OCI-M2 (cell line): ENCODE data around the gene PDE3A.
"Not testable (repeated sequence)": the region's sequence is repeated elsewhere in the genome, so short reads cannot be mapped to it uniquely, and the experiment has no call there.

ENCODE experiments used
- DNase-seq: peaks from one replicate; lab custom pipeline; 2025; ENCODE audit not compliant: unreplicated experiment; lab: John Stamatoyannopoulos, UW

Gene PDE3A

DNA sequence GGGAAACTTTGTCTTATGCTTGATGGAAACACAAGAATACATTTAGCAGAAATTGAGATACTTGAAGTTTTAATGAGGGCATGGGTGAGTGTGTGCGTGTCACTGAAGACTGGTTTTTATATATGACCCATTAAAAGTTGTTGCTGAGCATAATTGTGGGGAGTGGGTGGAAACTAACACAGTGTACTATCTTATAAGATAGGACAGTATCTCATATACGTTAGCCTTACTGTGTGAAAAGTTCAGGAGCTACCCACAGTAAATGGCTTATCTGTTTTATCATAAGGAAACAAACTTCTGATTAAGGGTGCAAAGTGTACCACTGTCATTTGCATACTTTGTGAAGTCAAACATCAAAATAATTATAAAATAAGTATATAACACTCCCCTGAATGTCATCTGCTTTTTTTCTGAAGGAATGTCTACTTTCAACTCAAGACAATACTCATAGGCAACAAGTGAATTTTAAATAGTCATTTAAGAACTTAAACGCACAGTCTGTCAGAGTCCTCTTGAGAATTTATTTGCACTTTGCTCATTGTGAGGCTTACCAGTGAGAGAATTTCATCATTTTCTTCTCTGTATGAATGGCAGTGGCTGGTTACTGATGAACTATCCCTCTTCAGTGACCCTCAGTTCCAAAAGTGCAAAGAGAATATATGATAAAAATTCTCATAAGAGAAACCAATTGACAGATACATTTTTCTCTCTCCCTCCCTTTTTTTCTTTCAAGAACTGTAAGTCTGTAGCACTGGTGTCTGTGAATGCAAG lies 4.2 kb downstream of the PDE3A start:
- DNase-seq = no peak

GRCh38 chr12:20374795-20375194 lies 6.5 kb downstream of the PDE3A start:
- no peak for DNase-seq

DNA sequence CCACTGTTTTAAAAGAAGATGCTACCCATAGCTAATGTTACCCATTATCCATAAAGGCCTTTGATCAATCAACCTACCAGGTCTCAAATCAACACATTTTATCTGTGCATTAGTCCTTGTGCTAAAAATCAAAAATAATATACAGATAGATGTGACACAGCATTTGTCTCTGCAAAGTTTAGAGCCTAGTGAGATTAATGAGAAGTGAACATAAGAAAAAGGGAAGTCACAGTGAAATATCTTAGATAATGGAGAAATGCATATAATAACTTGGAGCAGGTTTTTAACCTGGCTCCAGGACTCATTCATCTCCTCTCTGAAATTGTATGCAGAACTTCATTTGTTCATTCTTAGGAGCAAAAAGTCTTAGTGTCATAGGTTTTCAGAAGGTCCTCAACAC lies 7.2 kb downstream of the PDE3A start:
- no peak for DNase-seq

DNA sequence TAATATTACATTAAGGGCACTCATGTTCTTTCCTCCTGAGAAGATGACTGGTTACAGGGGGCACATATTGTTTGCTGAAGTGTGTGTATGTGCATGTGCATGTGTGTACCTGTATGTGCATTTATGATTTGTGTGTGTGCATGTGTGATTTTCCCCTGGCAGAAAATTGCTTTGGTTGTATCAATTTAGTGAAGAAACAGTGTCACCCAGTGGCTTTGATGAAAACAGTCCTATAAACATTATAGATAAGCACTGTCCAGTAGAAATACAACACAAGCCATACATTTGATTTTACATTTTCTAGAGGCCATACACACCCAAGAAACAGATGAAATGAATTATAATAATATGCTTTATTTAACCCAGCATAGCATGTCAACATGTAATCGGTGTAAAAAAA lies 8.6 kb downstream of the PDE3A start:
- DNase-seq = no peak

DNA sequence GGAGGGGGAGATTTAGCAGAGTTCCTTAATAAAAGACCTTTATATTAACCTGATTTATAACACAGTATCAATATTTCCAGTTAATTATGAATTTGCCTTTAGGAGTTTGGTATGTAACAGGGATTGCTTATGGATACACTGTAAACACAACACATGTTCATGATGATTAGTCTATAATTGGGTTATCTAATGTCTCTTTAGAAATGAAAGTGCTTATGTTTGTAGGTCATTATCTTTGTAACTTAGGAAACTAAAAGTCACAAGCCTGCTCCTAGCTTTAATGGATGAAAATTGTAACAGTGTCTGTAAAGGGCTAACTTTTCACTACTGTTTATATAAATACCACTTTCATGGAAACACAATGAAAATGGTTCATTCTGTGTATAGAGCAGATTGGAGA lies 9.4 kb downstream of the PDE3A start:
- DNase-seq = no peak

GRCh38 chr12:20382117-20382516 lies 13.8 kb downstream of the PDE3A start:
- DNase-seq = no peak

DNA sequence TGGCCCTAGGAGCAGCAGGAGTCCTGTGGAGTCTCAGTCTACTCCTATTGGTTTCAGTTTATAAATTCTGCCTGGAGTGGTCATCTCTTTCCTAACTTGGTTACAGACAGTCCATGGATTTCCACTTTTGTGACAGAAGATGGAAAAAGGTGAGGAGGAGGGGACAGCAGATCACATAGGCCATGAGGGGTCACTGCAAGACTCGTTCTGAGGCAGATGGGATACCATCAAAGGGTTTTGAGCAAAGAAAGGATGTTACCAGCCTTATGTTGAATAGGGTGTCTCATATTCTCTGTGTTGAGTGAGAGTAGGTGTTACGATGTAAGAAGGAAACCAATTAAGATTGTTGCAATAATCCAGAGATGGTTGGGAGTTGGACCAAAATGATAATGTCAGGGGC lies 15.3 kb downstream of the PDE3A start:
- DNase-seq = no peak

- not testable (repeated sequence) for DNase-seq
Observed at GRCh38 chr12:20384836-20385235, 16.5 kb downstream of the PDE3A start.

DNA sequence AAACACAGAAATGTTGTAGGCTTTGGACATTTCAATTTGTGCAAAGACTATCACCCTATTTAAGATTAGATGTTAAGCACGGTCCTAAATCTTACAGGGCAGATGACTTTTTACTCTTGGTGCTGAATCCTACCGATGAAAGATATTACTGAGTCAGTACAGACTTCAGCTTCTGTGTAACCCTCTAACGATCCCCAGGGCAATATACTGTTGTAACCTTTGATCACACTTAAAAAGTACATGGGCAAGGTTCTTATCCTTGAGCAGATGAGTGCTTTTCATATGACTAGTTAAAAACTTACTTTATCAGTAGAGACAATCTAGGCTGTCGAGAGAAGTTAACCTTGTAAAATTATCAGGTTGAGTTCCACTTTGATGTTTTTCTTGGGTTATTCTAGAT lies 22.5 kb downstream of the PDE3A start:
- DNase-seq = no peak

DNA sequence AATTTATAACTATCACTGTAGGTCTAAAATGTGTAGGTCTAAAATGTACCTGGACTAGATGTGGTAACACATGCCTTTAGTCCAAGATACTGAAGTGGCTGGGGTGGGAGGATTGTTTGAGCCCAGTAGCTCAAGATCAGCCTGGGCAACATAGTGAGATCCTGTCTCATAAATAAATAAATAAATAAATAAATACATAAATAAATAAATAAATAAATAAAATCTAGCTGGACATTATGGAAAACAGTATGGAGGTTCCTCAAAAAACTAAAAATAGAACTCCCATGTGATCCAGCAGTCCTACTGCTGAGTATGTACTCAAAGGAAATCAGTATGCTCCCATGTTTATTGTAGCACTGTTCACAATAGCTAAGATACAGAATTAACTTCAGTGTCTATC lies 24.0 kb downstream of the PDE3A start:
- DNase-seq = no peak

DNA sequence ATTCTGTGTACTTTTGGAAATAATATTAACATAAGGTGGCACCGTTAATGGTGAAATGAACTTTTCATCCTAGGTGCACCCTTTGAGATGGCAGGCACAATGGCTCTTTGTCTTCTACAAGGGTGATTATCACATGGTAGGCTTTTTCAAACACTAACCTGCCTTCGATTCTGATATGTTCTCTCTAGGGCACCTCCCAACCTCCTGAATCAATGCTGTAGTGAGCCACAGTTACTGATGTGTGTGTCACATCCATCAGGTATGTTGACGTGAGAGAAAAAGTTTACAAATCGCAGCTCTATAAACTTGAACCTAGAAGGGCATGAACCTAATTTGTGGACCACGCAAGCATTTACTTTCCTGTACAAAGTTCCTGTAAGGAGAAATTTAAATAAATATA lies 25.4 kb downstream of the PDE3A start:
- no peak for DNase-seq

DNA sequence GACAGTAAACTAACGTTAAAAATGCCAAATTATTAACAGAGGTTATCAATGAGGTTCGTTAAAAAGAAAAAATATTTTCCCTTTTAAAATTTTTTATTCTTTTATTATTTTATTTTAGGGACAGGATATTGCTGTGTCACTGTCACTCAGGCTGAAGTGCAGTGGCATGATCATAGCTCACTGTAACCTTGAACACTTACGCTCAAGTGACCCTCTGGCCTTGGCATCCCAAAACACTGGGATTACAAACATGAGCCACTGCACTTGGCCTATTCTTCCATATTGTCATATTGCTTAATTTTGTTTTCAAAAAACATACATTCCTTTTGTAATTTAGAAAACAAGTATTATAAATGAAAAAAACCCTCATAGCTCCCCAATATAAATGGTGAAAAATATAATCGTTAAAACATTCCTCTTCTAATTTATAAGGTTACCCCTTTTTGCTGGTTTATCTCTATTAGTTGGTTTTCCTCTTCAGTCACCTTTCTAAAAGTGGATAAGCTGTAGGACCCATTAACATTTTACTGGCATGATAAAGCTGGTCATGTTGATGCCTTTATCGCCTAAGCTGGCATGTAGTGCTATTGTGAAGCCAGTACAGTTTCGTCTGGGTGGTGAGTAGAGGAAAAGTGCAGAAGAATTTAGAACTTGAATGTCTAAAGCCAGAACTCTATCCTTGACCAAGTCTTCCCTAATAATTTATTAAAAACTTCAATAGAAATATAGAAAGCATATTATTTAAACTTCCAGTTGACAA lies 27.6 kb downstream of the PDE3A start:
- no peak for DNase-seq

GRCh38 chr12:20398686-20399085 lies 30.3 kb downstream of the PDE3A start:
- no peak for DNase-seq

DNA sequence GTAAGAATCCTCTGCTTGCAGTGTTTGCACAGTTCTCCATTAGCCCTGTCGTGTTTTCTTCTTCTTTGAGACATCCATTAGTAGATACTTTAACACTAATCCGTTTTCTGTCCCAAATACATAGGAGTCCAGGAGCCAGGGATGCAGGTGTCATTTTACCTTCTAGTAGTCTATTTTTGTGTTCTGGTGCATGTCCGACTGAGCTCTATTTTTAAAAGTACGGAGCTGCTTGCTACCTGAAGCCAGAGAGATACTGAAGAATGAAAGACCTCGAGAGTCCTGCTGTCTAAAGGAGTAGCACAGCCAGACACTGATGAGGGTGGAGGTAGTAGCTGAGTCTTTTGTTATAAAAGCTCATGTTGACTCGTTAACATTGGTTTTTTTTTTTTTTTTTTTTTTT lies 31.7 kb downstream of the PDE3A start:
- DNase-seq = no peak

GRCh38 chr12:20403230-20403629 lies 34.9 kb downstream of the PDE3A start:
- DNase-seq = no peak

DNA sequence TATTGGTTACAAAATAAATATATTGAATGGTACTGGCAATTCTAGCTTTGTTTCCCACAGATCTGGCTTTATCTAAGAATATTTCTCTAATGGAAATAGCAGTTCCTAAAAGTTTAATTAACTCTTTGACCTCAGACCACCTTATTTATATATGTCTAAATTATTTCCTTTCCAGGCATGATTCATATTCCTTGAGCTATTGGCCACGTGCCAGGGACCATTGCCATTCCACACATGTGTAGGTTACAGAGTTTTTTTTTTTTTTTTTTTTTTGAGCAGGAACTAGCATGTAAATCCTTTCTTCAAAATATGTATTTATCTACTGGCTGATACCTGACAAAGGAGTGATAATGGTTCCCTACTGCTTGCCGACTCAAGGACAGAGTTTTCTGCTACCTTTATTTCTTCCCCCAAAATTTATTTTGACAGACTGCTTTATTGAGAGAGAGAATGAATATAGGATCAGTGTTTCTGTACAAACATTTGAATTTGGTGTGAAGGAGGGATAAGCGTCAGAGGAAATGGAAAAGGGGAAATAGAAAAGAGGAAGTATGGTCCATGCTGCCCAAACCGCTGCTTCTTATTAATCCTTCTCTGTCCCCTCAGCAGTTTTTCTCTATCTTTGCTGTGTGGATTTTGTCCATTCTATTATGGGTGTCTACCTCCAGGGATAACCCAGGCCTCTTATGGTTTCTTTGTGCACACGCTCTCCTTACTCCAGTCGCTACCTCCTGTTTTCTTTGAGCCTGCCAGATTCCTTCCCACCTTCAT lies 36.4 kb downstream of the PDE3A start:
- no peak for DNase-seq

DNA sequence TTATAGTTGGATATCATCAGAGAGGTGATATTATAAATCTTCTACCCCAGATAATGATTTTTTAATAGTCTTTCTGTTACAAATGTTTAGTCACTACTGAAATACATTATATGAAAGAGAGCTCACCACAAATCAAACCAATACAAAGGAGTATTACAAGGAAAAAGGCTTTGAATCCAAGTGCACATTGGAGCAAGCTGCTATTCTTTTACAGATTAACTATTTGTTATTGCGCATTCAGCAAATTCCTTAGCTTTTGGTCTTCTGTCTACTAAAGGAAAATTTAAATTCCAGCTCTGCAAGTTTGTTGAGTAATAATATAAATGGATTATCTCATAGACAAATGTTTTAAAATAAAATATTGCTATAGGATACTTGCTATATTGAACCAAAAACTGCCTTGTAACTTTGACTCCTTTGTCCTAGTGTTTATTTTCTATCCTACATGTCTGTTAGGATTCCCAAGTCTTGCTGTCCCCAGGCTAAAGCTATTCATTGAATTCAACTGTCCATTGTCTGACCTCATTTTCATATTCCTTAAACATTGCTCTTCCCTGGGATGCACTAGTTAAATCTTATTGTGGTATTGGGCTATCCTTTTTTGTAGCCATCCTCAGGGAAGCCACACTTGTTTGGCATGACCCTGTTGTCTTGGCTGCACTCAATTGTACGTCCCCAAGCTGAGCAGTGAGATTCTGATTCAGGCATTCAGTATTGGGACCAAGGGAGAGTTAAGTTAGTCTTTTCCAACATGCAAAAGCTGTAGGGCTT lies 41.5 kb downstream of the PDE3A start:
- no peak for DNase-seq

GRCh38 chr12:20410734-20411133 lies 42.4 kb downstream of the PDE3A start:
- no peak for DNase-seq

GRCh38 chr12:20411345-20411744 lies 43.0 kb downstream of the PDE3A start:
- DNase-seq = no peak

- DNase-seq = no peak
Observed at GRCh38 chr12:20415028-20415427, 46.7 kb downstream of the PDE3A start.

GRCh38 chr12:20415641-20416040 lies 47.3 kb downstream of the PDE3A start:
- no peak for DNase-seq
